Erythroblast (primary cell): ENCODE results near the gene BMP6.

Source experiments
- GATA1 ChIP-seq: IDR thresholded peaks from 2 replicates; pipeline ENCODE4 v1.6.1; 2011; ENCODE audit warnings: low read depth, mild to moderate bottlenecking, control low read depth, low read length, moderate library complexity
- POLR2A ChIP-seq: IDR thresholded peaks from 2 replicates; pipeline ENCODE4 v1.6.1; 2011; ENCODE audit warnings: mild to moderate bottlenecking, low read length

DNA sequence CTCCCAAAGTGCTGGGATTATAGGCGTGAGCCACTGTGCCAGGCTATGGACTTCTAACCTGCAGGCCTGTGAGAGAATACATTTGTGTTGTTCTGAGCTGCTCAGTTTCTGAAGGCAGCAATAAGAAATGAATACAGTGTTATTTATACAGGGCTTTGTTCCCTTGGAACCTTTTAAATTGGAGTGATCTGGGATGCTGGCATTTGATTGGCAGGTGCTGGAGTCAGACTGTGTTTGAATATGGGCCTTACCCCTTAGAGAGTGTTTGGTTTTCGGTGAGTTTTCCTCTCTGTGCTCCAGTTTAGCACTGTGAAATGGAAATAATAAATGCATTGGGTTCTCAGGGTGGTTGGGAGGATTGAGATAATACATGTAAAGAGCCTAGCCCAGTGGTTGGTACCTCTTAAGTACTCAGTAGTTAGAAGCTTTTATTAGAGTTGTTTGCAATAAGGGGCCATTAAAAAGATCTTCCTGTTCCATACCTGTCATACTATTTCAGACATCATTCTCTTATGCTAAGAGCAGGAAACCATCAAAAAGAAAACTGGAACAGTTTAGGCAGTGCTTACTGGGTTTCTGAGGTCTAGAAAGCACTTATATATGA lies 22.1 kb downstream of the BMP6 start:
- no peak for TF ChIP-seq POLR2A
- no peak for TF ChIP-seq GATA1
